HG03060 (cell line): ENCODE data around the gene ASF1B.

Experiments
- ATAC-seq: cut with Tn5 transposase; IDR thresholded peaks from one replicate; pipeline ENCODE4 v1.9.1; 2021; ENCODE audit warnings: low read depth, moderate number of reproducible peaks; ENCODE audit not compliant: unreplicated experiment

ASF1B gene

DNA sequence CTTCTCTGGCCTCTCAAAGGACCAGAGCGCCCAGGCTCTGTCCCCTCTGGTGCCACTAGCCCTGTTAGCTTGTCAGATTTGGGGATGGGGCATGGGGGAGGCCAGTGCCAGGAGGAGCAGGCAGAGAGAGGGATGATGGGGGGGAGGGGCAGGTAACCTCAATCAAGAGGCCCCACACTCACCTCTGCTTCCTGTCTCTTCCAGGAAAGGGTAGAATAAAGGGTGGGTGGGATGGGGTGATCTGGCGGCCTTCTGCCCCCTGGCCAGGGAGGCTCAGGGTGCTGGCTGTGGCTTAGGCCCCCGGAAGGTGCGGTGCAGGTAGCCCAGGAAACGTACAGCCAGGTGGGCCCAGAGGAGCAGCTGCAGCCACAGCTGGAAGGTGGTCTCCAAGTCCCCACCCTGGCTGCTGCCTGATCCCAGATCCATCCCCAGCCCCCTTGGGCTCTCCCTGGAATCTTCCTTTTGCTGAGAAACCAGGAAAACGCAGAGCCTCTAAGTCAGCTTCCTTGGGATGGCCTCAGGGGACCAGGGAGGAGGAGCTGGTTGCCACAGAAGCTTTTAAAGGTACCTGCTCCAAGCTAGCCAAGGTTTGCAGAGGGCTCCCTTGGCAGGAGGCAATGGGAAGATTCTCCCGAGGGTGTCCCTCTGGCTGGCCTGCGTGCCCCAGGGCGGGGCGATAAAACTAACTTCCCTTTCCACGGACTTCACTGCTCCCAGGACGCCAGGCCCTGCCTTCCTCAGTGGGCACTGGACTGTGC lies 24.2 kb downstream of the ASF1B start:
- no peak for ATAC-seq

DNA sequence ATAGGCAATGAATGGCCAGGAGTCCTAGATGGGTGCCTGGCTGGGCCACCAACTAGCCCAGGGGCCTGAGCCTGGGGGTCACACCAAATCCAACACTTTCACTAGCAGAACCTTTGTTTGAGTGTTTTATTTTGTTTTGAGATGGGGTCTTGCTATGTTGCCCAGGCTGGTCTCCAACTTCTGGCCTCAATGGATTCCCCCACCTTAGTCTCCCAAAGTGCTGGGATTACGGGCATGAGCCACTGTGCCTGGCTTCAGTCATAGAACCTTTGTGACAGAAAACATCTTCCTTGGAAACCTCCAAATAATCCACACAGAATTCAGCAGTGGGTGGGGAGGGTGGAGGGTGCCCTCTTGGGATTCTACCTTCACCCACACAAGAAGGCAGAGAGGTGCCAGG lies 24.9 kb downstream of the ASF1B start:
- ATAC-seq: no peak

DNA sequence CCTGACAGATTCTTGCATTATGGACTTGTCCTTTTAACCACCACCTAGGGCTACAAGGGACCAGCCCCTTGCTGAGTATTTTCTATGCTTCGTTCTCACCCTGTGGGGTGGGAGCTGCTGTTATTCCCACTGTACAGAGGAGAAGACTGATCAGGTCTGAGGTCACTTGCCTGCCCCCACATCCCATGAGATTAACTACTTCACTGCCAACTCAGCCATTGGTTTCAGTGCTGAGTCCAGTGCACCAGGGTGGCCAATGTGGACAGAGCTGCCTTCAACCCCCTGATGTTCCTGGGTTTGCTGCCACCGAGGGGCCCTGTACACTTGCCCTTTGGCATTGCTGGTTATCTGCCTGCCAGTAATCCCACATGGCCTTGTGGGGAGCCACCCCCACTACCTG lies 25.7 kb downstream of the ASF1B start:
- ATAC-seq: no peak

DNA sequence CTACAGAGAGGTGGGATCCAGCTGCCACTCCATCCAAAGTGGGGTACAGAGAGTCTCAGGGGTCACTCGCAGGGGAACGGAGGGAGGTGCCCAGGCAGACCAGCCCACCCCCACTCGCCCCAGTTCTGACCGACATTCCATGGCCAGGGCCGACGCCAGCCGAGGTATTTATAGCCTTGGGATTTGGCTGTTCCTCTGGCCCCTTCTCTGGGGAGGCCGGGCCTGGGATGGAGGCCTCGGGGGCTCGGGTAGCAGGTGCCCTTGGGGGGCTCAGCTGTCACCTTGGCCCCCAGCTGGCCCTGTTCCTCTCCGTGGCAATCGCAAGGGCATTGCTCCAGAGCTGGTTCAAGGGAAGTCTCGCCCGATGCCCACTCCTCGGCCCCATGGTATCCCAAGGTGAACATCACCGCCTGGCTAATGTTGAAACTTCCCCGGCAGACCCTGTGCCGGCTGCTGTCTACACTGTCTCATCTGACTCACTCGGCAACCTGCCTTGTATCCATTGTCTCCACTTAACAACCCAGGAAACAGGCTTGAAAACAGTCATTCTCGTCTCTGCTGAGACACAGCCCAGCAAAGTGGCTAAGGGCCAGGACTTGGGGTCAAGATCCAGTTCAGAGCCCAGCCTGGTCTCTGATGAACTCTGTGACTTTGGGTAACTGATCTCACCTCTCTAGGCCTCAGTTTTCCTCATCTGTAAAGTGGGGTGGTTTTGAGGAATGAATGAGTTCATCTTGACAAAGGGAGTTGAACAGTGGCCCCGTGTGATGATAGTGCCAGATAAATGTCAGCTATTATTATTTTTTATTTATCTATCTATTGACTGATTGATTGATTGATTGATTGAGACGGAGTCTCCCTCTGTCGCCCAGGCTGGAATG lies 28.6 kb downstream of the ASF1B start:
- no peak for ATAC-seq

DNA sequence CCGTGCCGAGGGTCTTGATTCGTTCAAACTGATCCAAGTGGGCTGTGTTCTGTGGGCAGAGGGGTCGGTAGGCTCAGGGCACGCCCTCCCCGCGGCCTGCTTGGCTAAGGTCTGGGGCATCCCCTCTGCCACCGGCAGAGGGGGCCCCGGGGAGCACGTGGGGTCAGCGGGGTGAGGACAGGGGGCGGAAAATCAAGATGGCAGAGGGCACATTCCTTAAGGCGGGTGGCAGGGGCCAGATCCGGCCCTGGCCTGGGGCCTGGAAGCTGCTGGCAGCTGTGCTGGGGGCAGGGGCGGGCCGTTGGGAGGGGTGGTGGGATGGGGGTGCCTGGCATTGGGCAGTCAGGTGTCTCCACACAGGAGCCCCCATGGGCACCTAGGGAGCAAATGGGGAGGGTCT lies 29.5 kb downstream of the ASF1B start:
- no peak for ATAC-seq

DNA sequence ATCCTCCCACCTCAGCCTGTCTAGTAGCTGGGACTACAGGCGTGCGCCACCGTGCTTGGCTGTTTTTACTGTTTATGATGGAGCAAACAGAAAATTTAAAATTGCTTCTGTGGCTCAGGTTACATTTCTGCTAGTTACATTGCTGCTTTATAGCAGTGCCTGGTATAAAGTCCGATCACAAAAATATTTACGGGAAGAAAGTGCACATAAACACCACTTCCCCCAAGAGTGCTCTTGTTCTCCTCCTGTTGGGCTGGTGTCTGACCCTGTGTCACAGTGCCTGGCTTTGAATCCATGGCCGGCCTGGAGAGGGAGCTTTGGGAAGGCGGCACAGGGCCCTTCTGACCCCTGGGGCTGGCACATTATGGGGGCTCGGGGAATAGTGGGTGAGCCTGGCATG lies 30.7 kb downstream of the ASF1B start:
- no peak for ATAC-seq

DNA sequence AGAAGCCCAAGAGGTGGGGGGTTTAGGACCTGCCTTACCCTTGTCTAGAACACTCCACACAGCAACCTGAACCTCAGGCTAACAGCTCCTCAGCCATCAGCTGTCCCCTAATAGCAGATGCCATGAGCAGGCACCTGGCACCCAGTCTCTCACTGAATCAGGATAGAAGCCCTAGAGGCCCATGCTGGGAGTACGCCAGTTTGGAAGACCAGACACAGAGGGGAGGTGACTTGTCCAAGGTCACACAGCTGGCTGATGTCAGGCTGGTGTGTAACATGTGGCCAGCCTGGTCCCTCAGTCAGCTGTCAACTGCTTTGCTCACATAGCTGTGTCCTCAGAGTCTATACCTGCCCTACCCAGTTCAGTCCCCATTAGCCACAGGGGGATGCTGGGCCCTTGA lies 33.1 kb downstream of the ASF1B start:
- no peak for ATAC-seq

DNA sequence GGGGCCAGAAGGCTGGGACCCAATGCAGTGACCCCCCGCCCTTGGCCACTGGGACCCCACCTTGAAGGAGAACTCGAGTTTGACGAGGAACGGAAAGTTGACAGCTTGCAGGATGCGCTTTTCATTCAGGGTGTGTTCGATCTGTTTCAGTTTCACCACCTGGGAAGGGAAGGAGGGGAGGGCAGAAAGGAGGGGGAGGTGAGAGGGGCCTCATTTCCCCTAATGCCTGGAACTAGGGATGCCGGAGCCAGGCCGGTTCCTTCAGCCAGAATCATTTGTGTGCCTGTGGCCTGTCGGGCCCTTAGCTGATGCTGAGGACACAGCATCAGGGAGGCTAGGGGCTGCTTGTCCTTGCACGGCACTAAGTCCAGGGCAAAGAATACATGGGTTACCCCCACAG lies 33.6 kb downstream of the ASF1B start:
- ATAC-seq: no peak

DNA sequence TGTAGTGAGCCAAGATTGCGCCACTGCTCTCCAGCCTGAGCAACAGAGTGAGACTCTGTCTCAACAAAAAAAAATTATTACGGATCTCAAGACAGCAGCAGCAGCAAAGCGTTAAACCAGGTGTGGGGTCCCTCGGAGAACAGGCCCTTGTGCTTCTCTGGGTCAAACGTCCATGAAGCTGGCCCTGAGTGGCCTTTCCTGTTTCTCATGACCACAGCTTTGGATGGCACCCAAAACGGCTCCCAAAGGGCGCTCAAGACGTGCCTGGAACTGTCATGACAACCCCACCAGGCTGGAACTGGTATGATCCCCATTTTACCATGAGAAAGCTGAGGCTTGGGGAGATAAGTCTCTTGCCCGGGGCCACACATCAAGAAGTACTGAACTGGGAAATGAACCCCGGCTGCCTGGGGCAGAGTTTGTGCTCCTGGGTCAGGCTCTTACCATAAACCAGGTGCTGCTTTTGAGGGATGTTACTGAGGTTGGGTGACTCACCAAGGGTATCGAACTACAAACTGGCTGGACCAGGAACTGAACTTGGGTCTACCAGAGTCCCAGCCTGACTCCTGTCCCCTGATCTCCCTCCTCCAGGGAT lies 34.2 kb downstream of the ASF1B start:
- ATAC-seq: no peak

DNA sequence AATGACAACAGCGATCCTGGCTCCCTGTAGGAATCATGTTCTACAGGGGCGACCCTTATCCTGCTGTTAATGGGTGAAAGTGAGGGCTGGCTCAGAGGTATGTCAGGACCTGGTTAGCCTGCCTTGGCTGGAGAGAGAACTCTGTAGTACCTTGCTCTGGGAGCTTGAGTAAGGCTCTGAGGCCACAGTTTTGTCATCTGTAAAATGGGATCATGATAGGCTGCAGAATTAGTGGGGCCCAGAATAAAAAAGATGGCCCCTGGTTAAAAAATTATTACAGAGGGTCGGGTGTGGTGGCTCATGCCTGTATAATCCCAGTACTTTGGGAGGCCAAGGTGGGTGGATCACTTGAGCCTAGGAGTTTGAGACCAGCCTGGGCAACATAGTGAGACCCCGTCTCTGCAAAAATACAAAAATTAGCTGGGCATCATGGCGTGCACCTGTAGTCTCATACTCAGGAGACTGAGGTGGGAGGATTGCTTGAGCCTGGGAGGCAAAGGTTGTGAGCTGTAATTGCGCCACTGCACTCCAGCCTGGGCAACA lies 35.3 kb downstream of the ASF1B start:
- no peak for ATAC-seq

DNA sequence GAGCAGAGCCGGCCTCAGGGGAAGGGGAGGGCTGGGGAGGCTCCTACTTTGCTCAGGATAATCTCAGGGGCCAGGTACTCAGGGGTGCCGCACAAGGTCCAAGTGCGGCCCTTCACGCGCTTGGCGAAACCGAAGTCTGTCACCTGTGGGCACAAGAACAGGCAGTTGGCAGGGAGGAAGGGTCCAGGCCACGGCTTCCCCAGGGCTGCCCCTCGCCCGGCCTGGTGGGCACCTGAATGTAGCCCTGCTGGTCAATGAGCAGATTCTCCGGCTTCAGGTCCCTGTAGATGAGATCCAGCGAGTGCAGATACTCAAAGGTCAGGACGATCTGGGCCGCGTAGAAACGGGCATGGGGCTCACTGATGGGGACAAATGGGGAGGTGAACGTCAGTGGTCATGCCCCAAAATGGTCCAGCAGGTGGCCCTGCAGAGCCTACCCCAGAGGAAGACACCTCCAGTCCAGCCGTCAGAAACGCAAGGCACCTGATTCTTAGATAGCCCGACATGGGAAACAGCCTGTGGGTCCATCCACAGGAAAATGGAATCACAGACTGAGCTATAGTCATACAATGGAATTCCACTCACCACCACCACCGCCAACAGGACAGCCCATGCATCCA lies 38.7 kb downstream of the ASF1B start:
- no peak for ATAC-seq

DNA sequence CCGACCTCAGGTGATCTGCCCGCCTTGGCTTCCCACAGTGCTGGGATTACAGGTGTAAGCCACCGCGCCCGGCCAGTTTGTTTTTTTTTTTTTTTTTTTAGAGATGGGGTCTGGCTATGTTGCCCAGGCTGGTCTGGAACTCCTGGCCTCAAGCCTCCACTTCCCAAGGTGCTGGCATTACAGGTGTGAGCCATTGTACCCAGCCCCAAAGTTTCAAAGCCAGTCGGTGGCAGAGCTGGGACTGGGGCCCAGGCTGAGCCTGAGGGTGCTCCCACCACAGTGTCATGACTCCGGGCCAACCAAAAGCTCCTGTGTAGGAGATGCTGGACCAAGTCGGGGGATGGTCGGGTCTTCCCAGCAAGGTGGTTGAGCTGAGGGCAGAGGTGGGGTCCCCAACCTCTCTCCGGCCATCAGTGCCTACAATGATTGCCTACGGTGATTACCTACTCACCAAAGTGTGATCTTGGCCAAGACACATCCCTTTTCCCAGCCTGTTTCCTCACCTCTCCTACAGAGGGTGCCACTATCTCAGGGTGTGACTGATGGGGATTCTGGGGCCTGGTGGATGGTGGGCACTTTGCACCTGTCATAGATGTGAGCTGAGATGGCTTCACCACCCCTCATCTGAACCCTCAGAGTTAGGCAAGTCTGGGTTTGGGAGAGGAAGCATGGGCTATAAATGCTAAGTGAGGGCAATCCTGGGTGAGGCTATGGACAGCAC lies 40.0 kb downstream of the ASF1B start:
- ATAC-seq: no peak

DNA sequence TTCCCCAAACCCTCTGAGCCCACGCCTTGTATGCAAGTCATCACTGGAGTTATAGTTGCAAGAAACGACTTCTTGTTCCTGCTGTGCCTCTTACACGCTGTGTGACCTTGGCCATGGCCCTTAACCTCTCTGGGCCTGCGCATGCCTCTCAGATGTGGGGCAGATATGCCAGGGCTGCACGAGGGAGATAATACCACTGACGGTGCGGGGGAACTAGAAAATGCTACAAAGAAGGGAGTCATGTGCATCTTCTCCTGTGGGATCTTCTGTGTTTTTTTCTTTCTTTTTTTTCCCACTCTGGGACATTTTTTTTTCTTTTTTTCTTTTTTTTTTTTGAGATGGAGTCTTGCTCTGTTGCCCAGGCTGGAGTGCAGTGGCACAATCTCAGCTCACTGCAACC lies 41.5 kb downstream of the ASF1B start:
- no peak for ATAC-seq

DNA sequence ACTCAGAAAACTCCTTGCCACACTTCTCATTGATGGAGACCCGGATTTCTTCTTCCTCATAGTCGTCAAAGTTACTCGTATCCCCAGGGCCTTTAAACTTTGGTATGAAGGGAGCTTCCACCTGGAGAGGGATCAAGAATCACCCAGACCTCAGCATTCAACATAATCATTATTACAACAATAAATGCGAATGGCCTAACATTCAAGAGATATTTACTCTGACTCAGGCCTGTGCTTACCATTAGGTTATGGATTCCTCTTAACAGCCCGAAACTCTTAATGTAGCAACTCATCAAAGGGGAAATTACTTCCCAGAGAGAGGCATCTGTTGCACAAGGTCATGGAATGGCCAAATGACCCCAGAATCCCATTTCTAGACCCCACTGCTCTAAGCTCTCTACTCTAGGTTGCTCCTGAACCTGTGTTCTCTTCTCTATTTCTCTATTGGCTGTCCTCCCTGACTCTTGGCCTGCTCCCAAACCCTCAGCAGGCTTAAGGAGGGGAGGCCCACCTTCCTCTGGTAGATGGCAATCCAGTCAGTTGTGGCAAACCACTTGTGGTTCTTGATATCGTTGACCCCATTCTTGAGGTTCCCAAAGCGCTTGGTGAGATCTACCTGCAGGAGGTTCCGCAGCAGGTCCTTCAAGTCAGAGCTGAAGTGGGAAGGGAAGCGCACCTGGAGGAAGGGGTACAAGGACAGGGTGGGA lies 43.1 kb downstream of the ASF1B start:
- no peak for ATAC-seq

DNA sequence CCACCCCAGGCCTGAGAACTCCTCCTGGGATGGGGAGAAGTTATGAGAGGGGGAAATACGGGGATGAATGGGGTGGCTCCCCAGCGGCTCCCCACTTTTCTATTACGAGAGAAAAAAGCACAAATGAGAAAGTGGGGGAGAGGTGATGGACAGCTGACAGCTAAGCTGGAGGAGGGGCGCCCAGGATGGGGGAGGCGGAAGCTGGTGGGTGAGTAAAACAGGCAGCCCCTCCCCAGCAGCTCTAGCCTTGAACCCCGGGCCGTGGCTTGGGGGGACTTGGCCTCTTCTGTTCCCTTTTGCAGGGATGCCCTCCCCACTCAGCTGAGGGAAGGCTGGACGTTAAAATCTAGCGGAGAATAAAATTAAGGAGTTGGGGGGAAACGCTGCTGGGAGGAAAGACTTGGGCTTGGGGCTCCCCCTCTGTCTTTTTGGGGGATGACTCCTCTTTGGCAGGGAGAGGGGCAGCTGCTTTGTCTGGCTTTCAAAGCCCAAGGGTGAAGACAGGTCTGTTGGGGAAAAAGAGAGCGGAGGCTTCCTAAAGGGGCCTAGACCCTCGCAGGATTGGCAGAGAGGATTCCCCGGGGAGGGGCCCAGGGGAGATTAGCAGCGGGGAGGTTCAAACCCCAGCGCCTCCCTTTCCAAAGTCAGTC lies 44.5 kb downstream of the ASF1B start:
- ATAC-seq: no peak

DNA sequence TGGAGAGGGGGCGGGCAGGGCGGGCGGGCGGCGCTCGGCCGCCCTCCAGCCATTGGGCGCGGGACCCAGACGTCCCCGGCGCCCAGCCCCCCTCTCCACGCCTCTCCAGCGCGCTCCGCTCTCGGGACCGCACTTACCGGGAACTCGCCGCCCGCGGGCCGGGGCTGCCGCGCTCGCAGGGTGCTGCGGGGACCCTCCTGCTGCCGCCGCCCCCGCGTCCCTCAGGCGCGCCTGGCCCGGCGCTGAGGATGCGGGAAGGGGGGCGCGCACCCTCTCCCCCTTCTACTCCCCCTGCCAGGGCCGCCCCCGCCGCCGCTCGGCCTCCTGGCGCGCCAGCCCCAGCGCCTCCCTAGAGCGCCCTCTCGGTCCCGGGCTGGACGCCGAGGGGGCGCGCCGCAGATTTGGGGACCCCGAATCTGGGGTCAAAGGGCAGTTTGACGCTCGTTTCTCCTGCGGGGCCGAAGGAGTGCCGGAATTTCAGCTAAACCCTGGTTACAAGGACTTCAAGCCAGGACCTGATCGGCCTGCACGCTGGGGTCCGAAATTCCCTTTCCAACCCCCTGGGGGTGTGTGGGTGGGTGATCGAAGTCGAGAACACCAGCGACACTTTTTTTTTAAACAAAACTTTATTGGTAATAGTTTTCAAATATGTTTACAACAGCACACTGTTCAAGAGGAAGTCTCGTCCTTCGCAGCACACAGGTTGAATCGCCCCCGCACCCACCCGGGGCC lies 45.1 kb downstream of the ASF1B start:
- no peak for ATAC-seq

DNA sequence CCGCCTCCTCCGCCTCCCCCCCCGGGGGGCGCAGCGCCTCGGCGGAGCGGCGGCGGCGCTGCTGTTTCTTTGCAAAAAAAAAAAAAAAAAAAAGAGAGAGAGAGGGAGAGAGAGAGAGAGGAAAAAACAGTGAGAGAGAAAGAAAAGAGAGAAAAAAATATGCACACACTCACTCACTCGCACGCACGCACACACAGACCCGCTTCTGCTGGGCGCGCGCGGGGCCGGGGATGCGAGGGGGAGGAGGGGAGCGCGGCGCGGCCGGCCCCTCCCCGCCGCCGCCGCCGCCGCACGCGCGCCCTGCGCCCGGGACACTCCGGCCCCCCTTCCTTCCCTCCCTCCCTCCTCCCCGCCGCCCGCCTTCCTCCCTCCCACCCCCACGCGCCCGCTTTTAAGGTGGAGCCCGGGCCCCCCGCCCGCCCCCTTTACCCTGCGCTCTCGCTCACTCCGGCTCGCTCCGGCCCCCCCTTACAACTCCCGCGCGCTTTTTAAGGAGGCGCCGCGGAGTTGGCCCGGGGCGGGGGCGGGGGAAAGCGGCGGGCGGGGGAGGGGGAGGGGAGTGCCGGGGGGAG lies 45.8 kb downstream of the ASF1B start, which contains the start of gene SAMD1:
Gene SAMD1 (minus strand): TSS at position 243 of the 572 bp plus-strand sequence.
- no peak for ATAC-seq
